ENCODE measurements around the gene PNMA8C. TPM values are rescaled to one million over a fixed set of nuclear protein-coding genes. Genes with fewer than 3 reads are reported as not detected.

PNMA8C gene
- total RNA-seq, 1 experiment from 2014 or later = not detected

DNA sequence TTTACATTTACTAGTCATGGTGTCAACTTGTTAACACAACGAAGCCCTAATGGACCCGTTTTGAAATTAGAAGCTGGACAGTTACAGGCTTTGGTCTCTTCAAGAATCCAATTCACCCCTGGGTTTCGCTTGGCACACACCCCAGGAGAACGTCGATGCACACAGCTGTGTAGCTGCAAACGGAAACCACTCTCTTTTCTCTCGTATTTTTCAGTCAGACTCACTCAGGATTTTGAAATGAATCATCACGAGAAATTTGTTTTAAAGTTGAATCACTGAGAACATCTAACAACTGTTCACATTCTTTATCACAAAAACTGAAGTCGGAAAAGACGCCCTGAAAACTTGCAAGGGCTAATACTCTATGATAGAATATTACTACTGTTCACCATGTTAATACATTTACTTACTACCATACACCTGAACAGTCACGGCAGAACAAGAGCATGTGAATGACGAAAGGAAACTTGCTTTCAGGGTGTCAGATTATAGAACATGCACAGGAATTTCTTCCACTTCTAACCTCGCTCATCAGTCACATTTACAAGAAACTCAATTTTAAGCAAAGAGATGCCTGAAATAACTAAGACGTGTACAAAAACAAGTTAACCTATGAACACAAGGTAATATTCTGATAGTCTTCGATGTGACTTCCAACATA, 37.9 kb upstream of the PNMA8C start:
- Mint-ChIP-seq H3K27me3 (ENCODE audit: unreplicated experiment) (peaks cover 79% of the 10 kb centered on the region), H3K4me3 (ENCODE audit: low read depth, unreplicated experiment) (no peak overlapping the region), H3K27ac (ENCODE audit: unreplicated experiment) (no peak overlapping the region), H3K4me1 (ENCODE audit: low read depth, unreplicated experiment) (no peaks in the 10 kb centered on the region), H3K9me3 (ENCODE audit: low read depth, unreplicated experiment) (peaks cover 5% of the 10 kb centered on the region), H3K36me3 (ENCODE audit: insufficient read depth, unreplicated experiment) (no peaks in the 10 kb centered on the region)
- CTCF ChIA-PET = interaction anchor here (0.6 kb wide), 1 partner anchor 387 kb away, joined by 13 read pairs; no protein-coding TSS in a partner anchor
- intact Hi-C loops (cut with micrococcal nuclease; ENCODE audit: unreplicated experiment) = no loop called here
- DNase-seq = no peak
- no TSS peak for BruUV-seq (replicated peaks)
- TF ChIP-seq, protein P1, sequence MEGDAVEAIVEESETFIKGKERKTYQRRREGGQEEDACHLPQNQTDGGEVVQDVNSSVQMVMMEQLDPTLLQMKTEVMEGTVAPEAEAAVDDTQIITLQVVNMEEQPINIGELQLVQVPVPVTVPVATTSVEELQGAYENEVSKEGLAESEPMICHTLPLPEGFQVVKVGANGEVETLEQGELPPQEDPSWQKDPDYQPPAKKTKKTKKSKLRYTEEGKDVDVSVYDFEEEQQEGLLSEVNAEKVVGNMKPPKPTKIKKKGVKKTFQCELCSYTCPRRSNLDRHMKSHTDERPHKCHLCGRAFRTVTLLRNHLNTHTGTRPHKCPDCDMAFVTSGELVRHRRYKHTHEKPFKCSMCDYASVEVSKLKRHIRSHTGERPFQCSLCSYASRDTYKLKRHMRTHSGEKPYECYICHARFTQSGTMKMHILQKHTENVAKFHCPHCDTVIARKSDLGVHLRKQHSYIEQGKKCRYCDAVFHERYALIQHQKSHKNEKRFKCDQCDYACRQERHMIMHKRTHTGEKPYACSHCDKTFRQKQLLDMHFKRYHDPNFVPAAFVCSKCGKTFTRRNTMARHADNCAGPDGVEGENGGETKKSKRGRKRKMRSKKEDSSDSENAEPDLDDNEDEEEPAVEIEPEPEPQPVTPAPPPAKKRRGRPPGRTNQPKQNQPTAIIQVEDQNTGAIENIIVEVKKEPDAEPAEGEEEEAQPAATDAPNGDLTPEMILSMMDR (IDR thresholded peaks at IDR 0.05; ENCODE audit: unreplicated experiment) = no peak

DNA sequence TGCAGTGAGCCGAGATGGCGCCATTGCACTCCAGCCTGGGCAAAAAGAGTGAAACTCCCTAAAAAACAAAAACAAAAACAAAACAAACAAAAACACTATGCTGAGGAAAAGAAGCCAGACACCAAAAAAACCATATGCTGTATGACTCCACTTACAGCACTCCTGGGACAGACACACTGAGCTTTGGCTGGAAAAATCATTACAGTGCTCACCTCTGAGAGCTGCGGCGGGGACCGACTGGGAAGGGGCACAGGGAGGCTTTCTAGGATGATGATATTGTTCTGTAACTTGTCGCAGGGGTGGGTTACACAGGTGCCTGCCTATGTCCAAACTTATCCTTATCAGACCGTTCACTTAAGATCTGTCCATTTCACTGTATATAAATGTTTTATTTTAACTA, 34.8 kb upstream of the PNMA8C start:
- no peak overlapping the region for H3K4me3 Mint-ChIP-seq (ENCODE audit: low read depth, unreplicated experiment)
- H3K9me3 Mint-ChIP-seq (ENCODE audit: low read depth, unreplicated experiment) = no peaks in the 10 kb centered on the region
- H3K36me3 Mint-ChIP-seq (ENCODE audit: insufficient read depth, unreplicated experiment) = no peaks in the 10 kb centered on the region
- intact Hi-C loops (cut with micrococcal nuclease; ENCODE audit: unreplicated experiment) = no loop called here
- CTCF ChIA-PET = interaction anchor here (0.5 kb wide), 1 partner anchor 32 kb away, joined by 3 read pairs; no protein-coding TSS in a partner anchor
- no peak overlapping the region for H3K27ac Mint-ChIP-seq (ENCODE audit: unreplicated experiment)
- no peak for DNase-seq
- H3K27me3 Mint-ChIP-seq (ENCODE audit: unreplicated experiment) = peaks cover 58% of the 10 kb centered on the region
- no peaks in the 10 kb centered on the region for H3K4me1 Mint-ChIP-seq (ENCODE audit: low read depth, unreplicated experiment)
- BruUV-seq (replicated peaks) = no TSS peak
- TF ChIP-seq, protein P1 (IDR thresholded peaks at IDR 0.05; ENCODE audit: unreplicated experiment) = no peak

DNA sequence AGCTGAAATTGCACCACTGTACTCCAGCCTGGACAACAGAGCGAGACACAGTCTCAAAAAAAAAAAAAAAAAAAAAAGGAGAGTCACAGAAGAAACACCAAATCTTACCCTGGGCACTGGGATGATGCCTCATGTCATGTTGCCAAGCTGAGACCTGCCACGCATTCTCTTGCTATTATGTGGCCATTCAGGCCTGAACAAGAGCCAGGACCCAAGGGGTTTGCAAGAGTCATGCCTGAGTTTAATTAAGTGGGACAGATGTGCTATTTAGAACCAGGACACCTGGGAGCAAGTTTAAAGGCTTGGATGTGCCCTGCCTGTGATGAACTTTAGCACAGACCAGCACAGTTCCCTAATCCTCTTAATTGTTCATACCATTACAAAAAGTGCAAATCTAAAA, 32.8 kb upstream of the PNMA8C start:
- no peak for DNase-seq
- CTCF ChIA-PET = interaction anchor here (0.7 kb wide), 2 partner anchors 224 to 384 kb away, joined by 3 to 7 read pairs; no protein-coding TSS in a partner anchor
- H3K27ac Mint-ChIP-seq (ENCODE audit: unreplicated experiment) = no peak overlapping the region
- H3K4me3 Mint-ChIP-seq (ENCODE audit: low read depth, unreplicated experiment) = no peak overlapping the region
- TF ChIP-seq, protein P1 (IDR thresholded peaks at IDR 0.05; ENCODE audit: unreplicated experiment) = no peak
- peaks cover 58% of the 10 kb centered on the region for H3K27me3 Mint-ChIP-seq (ENCODE audit: unreplicated experiment)
- H3K9me3 Mint-ChIP-seq (ENCODE audit: low read depth, unreplicated experiment) = no peaks in the 10 kb centered on the region
- no TSS peak for BruUV-seq (replicated peaks)
- H3K36me3 Mint-ChIP-seq (ENCODE audit: insufficient read depth, unreplicated experiment) = no peaks in the 10 kb centered on the region
- H3K4me1 Mint-ChIP-seq (ENCODE audit: low read depth, unreplicated experiment) = no peaks in the 10 kb centered on the region
- intact Hi-C loops (cut with micrococcal nuclease; ENCODE audit: unreplicated experiment) = no loop called here

DNA sequence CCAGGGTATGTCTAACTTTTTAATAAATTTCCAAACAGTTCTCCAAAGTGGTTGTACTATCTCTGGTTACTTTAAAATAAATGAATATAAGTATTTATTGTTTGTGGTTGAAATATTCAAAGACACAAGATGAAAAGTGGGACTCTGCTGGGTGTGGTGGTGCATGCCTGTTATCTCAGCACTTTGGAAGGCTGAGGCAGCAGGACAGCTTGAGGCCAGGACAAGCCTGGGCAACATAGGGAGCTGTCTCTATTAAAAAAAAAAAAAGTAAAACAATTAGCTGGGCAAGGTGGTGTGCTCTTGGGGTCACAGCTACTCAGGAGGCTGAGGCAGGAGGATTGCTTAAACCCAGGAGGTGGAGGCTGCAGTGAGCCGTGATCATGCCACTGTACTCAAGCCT, 32.2 kb upstream of the PNMA8C start:
- H3K27ac Mint-ChIP-seq (ENCODE audit: unreplicated experiment) = no peak overlapping the region
- no peak overlapping the region for H3K4me3 Mint-ChIP-seq (ENCODE audit: low read depth, unreplicated experiment)
- TF ChIP-seq, protein P1 (IDR thresholded peaks at IDR 0.05; ENCODE audit: unreplicated experiment) = no peak
- no peaks in the 10 kb centered on the region for H3K4me1 Mint-ChIP-seq (ENCODE audit: low read depth, unreplicated experiment)
- peaks cover 58% of the 10 kb centered on the region for H3K27me3 Mint-ChIP-seq (ENCODE audit: unreplicated experiment)
- CTCF ChIA-PET = interaction anchor here (0.7 kb wide), 2 partner anchors 224 to 384 kb away, joined by 3 to 7 read pairs; no protein-coding TSS in a partner anchor
- no peak for DNase-seq
- no peaks in the 10 kb centered on the region for H3K36me3 Mint-ChIP-seq (ENCODE audit: insufficient read depth, unreplicated experiment)
- no peaks in the 10 kb centered on the region for H3K9me3 Mint-ChIP-seq (ENCODE audit: low read depth, unreplicated experiment)
- BruUV-seq (replicated peaks) = no TSS peak
- intact Hi-C loops (cut with micrococcal nuclease; ENCODE audit: unreplicated experiment) = no loop called here

Data from Calu3 (cell line).